ENCODE data around the gene AIF1L.
"Not testable (repeated sequence)": the region's sequence is repeated elsewhere in the genome, so short reads cannot be mapped to it uniquely, and the experiment has no call there.

Gene AIF1L

DNA sequence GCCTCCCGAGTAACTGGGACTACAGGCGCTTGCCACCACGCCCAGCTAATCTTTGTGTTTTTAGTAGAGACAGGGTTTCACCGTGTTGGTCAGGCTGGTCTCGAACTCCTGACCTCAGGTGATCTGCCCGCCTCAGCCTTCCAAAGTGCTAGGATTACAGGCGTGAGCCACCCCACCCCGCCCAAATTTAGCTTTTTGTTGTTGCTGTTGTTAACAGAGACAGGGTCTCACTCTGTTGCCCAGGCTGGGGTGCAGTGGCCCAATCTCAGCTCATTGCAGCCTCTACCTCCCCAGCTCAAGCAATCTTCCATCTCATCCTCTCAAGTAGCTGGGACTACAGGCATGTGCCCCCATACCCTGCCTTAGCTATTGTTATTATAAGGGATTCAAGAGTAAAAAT is 3.5 kb downstream of the AIF1L start:
- DNase-seq: not testable (repeated sequence)

GRCh38 chr9:131100445-131100844 is 4.1 kb downstream of the AIF1L start:
- no peak for DNase-seq

- no peak for DNase-seq
Measured at GRCh38 chr9:131101207-131101964, 5.1 kb downstream of the AIF1L start.

- no peak for DNase-seq
Measured at GRCh38 chr9:131103024-131103423, 6.7 kb downstream of the AIF1L start.

- DNase-seq: no peak
Measured at GRCh38 chr9:131103535-131103934, 7.2 kb downstream of the AIF1L start.

DNA sequence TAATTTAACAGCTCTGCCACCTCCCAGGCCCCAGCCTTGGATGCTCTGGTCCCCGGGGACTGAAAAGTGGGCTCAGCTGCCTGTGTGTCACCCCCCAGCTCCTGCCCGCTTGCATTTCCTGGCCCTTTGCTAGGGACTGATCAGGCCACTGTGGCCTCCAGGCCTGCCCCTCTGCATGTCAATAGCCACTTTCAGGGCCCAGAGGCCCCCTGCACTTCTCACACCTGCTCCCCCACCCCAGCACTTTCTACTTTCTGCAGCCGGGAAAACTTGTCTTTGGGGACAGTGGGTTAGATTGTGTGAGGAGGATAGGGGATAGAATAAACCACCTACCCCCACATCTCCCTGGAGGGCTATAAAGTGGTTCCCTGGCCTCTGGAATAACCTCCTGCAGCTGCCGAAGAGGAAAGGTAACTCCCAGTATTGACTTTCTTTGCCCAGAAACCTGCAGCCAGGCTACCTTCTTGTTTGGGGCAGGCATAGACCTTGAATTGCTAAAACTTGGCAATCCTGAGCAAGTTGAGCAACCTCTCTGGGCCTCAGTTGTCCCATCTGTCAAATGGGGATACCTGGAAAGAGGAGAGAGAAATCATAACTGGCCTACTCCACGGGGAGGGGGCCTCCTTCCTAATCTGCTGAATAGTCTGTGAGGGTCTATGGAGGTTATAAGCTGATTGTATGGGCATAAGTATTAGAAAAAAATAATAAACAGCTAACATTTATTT is 7.8 kb downstream of the AIF1L start:
- DNase-seq: no peak

- no peak for DNase-seq
Measured at GRCh38 chr9:131105952-131106351, 9.6 kb downstream of the AIF1L start.

DNA sequence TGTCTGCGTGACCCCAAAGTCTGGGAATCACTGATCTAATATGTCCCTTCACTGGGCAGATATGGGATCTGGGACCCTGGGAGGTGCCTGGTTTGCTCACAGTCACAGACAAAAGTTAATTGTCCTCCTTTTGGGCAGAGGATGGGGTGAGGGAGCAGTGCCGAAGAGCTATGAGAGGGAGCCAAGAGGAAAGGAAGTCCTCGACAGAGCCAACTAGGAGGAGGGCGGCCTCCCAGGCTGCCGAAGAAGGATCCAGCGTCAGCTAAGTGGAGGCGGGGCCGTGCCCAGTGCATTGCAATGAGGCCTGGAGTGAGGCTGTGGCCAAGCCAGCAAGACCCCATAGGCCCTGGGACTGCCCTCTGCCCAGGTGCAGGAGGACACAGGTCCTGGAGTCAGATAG is 11.4 kb downstream of the AIF1L start:
- DNase-seq: no peak

DNA sequence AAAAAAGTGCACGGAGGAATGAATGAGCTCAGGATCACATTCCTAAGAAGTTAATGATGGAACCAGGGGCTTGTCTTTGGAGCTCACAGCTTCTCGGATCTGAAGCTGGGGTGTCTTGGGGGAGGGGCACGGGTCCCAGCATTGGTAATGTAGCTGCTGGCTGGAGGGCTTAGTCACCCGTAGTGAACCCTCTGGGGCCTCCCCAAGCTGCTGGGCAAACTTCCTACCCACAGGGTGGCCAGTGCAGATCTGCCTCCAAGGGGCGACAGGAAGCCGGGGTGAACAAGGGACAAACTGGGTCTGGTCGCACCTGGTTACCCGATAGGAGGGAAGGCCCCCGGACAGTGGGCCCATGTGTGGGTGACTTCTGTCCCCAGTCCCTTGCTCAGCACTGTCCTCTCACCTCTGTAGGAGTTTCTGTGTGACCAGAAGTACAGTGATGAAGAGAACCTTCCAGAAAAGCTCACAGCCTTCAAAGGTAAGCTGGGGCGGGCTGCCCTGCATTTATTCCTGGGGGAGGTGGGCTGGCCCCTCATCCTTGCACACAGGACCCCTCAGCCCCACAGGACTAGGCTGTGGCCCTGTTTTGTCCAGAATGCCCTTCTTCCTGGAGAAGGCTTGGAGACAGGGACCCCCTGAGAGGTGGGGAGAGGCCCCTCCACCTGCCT is 15.0 kb downstream of the AIF1L start:
- DNase-seq: no peak

DNA sequence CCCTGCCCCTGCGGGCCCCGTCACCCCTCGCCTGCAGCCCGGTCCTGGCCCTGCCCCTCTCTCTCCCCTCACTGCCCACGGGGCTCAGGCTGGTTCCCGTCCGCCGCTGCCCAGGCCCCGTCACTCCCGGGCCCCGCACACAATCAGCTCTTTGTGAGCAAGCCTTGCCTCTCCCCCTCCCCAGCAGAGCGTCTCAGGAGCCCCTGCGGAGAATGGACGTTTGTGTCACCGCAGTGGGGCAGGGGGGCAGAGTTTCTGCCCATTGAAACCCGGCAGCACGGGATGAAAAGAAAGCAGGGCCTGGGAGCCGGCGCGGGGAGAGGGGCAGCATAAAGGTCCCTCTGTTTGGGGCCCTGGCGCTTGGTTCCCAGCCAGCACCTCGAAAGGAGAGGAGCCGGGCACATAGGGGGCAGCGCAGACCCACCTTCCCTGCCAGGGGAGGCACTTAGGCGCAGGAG is 15.6 kb downstream of the AIF1L start:
- DNase-seq: no peak

GRCh38 chr9:131112374-131113154 is 16.2 kb downstream of the AIF1L start:
- no peak for DNase-seq

DNA sequence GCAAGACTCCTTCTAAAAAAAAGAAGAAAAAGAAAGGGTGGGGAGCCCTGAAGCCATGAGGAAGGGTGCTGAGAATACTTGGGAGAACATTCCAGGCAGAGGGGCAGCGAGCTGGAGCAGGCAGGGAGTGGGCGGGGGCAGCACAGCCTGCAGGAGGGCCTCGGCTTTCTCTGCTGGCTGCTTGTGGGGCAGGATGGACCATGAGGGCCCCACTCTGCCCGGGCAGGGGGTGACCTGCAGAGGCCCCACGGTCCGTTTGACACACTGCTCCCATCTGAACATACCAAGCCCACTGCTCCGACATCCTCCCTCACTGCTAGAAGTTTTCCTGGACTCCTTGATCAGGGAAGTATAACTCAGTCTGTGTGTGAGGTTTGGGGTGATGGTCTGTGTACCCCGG is 17.3 kb downstream of the AIF1L start:
- DNase-seq: no peak

DNA sequence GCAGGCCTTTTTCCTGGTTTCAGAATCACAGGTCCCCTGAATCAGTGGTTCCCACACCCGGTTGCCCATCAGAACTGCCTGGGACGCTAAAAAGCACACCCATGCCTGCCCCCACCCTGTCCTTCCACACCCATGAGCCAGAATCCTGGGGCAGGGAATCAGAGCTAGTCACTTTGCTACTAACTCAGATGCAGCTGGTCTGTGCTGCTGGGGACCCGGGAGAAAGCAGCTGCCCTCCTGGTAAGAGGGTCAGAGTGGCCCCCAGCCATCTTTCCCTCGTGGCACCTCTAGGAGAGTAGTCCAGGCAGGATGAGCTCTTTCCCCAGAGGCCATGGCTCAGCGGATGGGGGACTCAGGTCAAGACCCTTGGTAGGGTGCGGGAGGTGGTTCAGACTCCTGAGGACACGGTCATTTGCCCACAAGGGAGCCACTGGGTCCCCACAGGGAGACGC is 17.8 kb downstream of the AIF1L start:
- DNase-seq: no peak

GRCh38 chr9:131115360-131115742 is 19.0 kb downstream of the AIF1L start:
- not testable (repeated sequence) for DNase-seq

GRCh38 chr9:131116281-131117120 is 20.2 kb downstream of the AIF1L start:
- no peak for DNase-seq

- no peak for DNase-seq
Measured at GRCh38 chr9:131117121-131117761, 20.9 kb downstream of the AIF1L start.

GRCh38 chr9:131117762-131118145 is 21.4 kb downstream of the AIF1L start:
- DNase-seq: no peak

DNA sequence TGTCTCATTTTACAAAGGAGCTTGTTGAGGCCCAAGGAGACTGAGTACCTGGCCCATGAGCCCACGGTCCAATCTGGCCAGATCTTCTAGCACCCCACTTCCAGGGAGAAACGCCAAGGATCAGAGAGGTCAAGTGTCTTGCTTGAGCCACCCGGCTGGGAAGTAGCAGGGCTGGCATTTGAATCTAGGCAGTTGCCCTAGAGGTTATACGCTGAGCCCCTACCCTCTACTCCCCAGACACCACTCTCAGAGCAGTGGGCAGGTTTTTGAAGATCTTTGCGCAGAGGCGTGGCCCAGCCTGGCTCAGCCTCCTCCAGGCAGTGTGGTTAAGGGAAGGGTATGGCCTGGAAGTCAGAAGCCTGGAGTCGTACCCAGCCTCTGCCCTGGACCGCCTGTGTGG is 23.3 kb downstream of the AIF1L start:
- no peak for DNase-seq

GRCh38 chr9:131120620-131121228 is 24.4 kb downstream of the AIF1L start:
- no peak for DNase-seq

GRCh38 chr9:131121346-131121745 is 25.0 kb downstream of the AIF1L start:
- no peak for DNase-seq

- no peak for DNase-seq
Measured at GRCh38 chr9:131122158-131122557, 25.8 kb downstream of the AIF1L start.

Data from DMS79 (cell line).